GM12892 (cell line): ENCODE measurements around the gene MDM2.
"Not testable (repeated sequence)": the region's sequence is repeated elsewhere in the genome, so short reads cannot be mapped to it uniquely, and the experiment has no call there.

ENCODE experiments used
- DNase-seq: peaks from one replicate; pipeline ENCODE4 v3.0.0; 2011; ENCODE audit not compliant: insufficient read length
- FAIRE-seq: peaks from 2 replicates; lab custom pipeline; 2011; peaks lifted over from hg19 to GRCh38; lab: Jason Lieb, UNC
- POLR2A ChIP-seq: IDR thresholded peaks from 2 replicates; pipeline ENCODE4 v1.6.1; 2011; ENCODE audit warnings: low read depth, low read length, control low read depth
- POLR2AphosphoS5 ChIP-seq: IDR thresholded peaks from 2 replicates; pipeline ENCODE4 v1.6.1; 2011; ENCODE audit warnings: low read depth, low read length, control low read depth
- TAF1 ChIP-seq: IDR thresholded peaks from 2 replicates; pipeline ENCODE4 v1.6.1; 2011; ENCODE audit warnings: low read depth, mild to moderate bottlenecking, control low read depth, low read length, borderline replicate concordance

The MDM2 gene

GRCh38 chr12:68812553-68813241, 4.7 kb downstream of the MDM2 start:
- FAIRE-seq (no peak), DNase-seq (no peak)
- TF ChIP-seq TAF1 (no peak), POLR2A (no peak; the same call in 1 of the 2 replicates), POLR2AphosphoS5 (no peak)

GRCh38 chr12:68813242-68813593, 5.2 kb downstream of the MDM2 start:
- FAIRE-seq (no peak), DNase-seq (no peak)
- TF ChIP-seq POLR2AphosphoS5 (no peak), POLR2A (no peak), TAF1 (no peak)

- DNase-seq (no peak), FAIRE-seq (no peak)
- TF ChIP-seq POLR2A = 0 out of 2 replicates have a peak, but pooled peaks have one; percentile 42
- TF ChIP-seq TAF1 = no peak
- peak; percentile 76 for TF ChIP-seq POLR2AphosphoS5
These were observed 6.7 kb downstream of the MDM2 start for GRCh38 chr12:68814490-68815231.

- 0 out of 2 replicates have a peak, but pooled peaks have one; percentile 34 for TF ChIP-seq POLR2AphosphoS5
- TF ChIP-seq TAF1 = no peak
- TF ChIP-seq POLR2A = no peak; the same call in 1 of the 2 replicates
These were observed 7.4 kb downstream of the MDM2 start for GRCh38 chr12:68815232-68815927.

GRCh38 chr12:68815928-68816800, 8.2 kb downstream of the MDM2 start:
- TF ChIP-seq POLR2AphosphoS5 (0 out of 2 replicates have a peak, but pooled peaks have one; percentile 32), POLR2A (no peak)
- FAIRE-seq = no peak
- DNase-seq = no peak

More at GRCh38 chr12:68815232-68815927, 7.4 kb downstream of the MDM2 start:
- FAIRE-seq = no peak
- DNase-seq = no peak

- FAIRE-seq, DNase-seq: not testable (repeated sequence)
- 0 out of 2 replicates have a peak, but pooled peaks have one; percentile 9 for TF ChIP-seq POLR2A
These were observed 11.5 kb downstream of the MDM2 start for GRCh38 chr12:68819481-68819880.

GRCh38 chr12:68821357-68822188, 13.6 kb downstream of the MDM2 start:
- TF ChIP-seq POLR2AphosphoS5 (peak; percentile 11; the same call in 1 of the 2 replicates), TAF1 (no peak), POLR2A (peak; percentile 50; the same call in 1 of the 2 replicates)
- FAIRE-seq (no peak), DNase-seq (no peak)

GRCh38 chr12:68823696-68824095, 15.7 kb downstream of the MDM2 start:
- no peak for FAIRE-seq
- no peak; the same call in 1 of the 2 replicates for TF ChIP-seq POLR2A
- TF ChIP-seq POLR2AphosphoS5 = peak; percentile 69
- TF ChIP-seq TAF1 = no peak

GRCh38 chr12:68824131-68824530, 16.2 kb downstream of the MDM2 start:
- TF ChIP-seq POLR2A (peak; percentile 8; the same call in 1 of the 2 replicates), TAF1 (no peak)
- DNase-seq (no peak), FAIRE-seq (no peak)

More at GRCh38 chr12:68823696-68824095, 15.7 kb downstream of the MDM2 start:
- no peak for DNase-seq

GRCh38 chr12:68824597-68825250, 16.7 kb downstream of the MDM2 start:
- FAIRE-seq (no peak), DNase-seq (no peak)
- no peak for TF ChIP-seq POLR2A
